ENCODE measurements around the gene SPEF2. TPM values are rescaled to one million over a fixed set of nuclear protein-coding genes. Genes with fewer than 3 reads are reported as not detected.

Gene SPEF2
- total and polyA plus RNA-seq, 2 donors, result 5.5 to 8.6 TPM

GRCh38 chr5:35617060-35617434, 616 bp upstream of the SPEF2 start:
- H3K27me3 ChIP-seq (ENCODE audit: control insufficient read depth in 2 of 2, insufficient read depth in 1 of 2, low read length in 1 of 2), result peaks cover 0 to 7% of the 10 kb centered on the region in 2 donors
- peaks cover 2 to 12% of the 10 kb centered on the region in 2 donors for H3K4me1 ChIP-seq (ENCODE audit: control insufficient read depth in 2 of 2, insufficient read depth in 2 of 2, low read length in 2 of 2)
- peak overlapping the region; percentile 61 to 72 for H3K4me3 ChIP-seq (ENCODE audit: low read length in 2 of 2)
- DNase-seq (ENCODE audit: low read depth in 6 of 9, low spot score in 9 of 9), result no peak
- no peaks in the 10 kb centered on the region for H3K36me3 ChIP-seq (ENCODE audit: control insufficient read depth in 2 of 2, insufficient read depth in 2 of 2, low read length in 1 of 2)
- no peak overlapping the region for H3K27ac ChIP-seq (ENCODE audit: low read depth in 1 of 2, low read length in 1 of 2)
- no peaks in the 10 kb centered on the region for H3K9me3 ChIP-seq (ENCODE audit: control insufficient read depth in 2 of 2, insufficient read depth in 1 of 2, low read length in 1 of 2)
- 53% methylated on average over 3 of the region's 3 CpGs for WGBS

- peaks cover 2 to 12% of the 10 kb centered on the region in 2 donors for H3K4me1 ChIP-seq (ENCODE audit: control insufficient read depth in 2 of 2, insufficient read depth in 2 of 2, low read length in 2 of 2)
- no peaks in the 10 kb centered on the region for H3K36me3 ChIP-seq (ENCODE audit: control insufficient read depth in 2 of 2, insufficient read depth in 2 of 2, low read length in 1 of 2)
- peaks cover 0 to 7% of the 10 kb centered on the region in 2 donors for H3K27me3 ChIP-seq (ENCODE audit: control insufficient read depth in 2 of 2, insufficient read depth in 1 of 2, low read length in 1 of 2)
- no peak for DNase-seq (ENCODE audit: low read depth in 6 of 9, low spot score in 9 of 9)
- WGBS, result 4% methylated on average over 4 of the region's 4 CpGs
- no peaks in the 10 kb centered on the region for H3K9me3 ChIP-seq (ENCODE audit: control insufficient read depth in 2 of 2, insufficient read depth in 1 of 2, low read length in 1 of 2)
- peak overlapping the region; percentile 61 to 72 for H3K4me3 ChIP-seq (ENCODE audit: low read length in 2 of 2)
- no peak overlapping the region for H3K27ac ChIP-seq (ENCODE audit: low read depth in 1 of 2, low read length in 1 of 2)
Observed at GRCh38 chr5:35618304-35618636, 607 bp downstream of the SPEF2 start.

GRCh38 chr5:35618781-35619180, 1.1 kb downstream of the SPEF2 start:
- DNase-seq (ENCODE audit: low read depth in 6 of 9, low spot score in 9 of 9), result no peak

GRCh38 chr5:35622974-35623373, 5.3 kb downstream of the SPEF2 start:
- Histone ChIP-seq H3K9me3 (ENCODE audit: control insufficient read depth in 2 of 2, insufficient read depth in 1 of 2, low read length in 1 of 2) (no peaks in the 10 kb centered on the region), H3K4me3 (ENCODE audit: low read length in 2 of 2) (no peak overlapping the region), H3K27me3 (ENCODE audit: control insufficient read depth in 2 of 2, insufficient read depth in 1 of 2, low read length in 1 of 2) (peaks cover 0 to 3% of the 10 kb centered on the region in 2 donors), H3K27ac (ENCODE audit: low read depth in 1 of 2, low read length in 1 of 2) (no peak overlapping the region), H3K36me3 (ENCODE audit: control insufficient read depth in 2 of 2, insufficient read depth in 2 of 2, low read length in 1 of 2) (no peaks in the 10 kb centered on the region), H3K4me1 (ENCODE audit: control insufficient read depth in 2 of 2, insufficient read depth in 2 of 2, low read length in 2 of 2) (peaks cover 2 to 4% of the 10 kb centered on the region in 2 donors)
- no peak for DNase-seq (ENCODE audit: low read depth in 6 of 9, low spot score in 9 of 9)
- WGBS, result 88% methylated on average over 3 of the region's 3 CpGs

More at GRCh38 chr5:35618781-35619180, 1.1 kb downstream of the SPEF2 start:
- no peaks in the 10 kb centered on the region for H3K9me3 ChIP-seq (ENCODE audit: control insufficient read depth in 2 of 2, insufficient read depth in 1 of 2, low read length in 1 of 2)
- WGBS, result 94% methylated on average over 2 of the region's 2 CpGs
- peaks cover 0 to 7% of the 10 kb centered on the region in 2 donors for H3K27me3 ChIP-seq (ENCODE audit: control insufficient read depth in 2 of 2, insufficient read depth in 1 of 2, low read length in 1 of 2)
- H3K27ac ChIP-seq (ENCODE audit: low read depth in 1 of 2, low read length in 1 of 2), result no peak overlapping the region
- no peaks in the 10 kb centered on the region for H3K36me3 ChIP-seq (ENCODE audit: control insufficient read depth in 2 of 2, insufficient read depth in 2 of 2, low read length in 1 of 2)
- H3K4me3 ChIP-seq (ENCODE audit: low read length in 2 of 2), result no peak overlapping the region
- peaks cover 2 to 12% of the 10 kb centered on the region in 2 donors for H3K4me1 ChIP-seq (ENCODE audit: control insufficient read depth in 2 of 2, insufficient read depth in 2 of 2, low read length in 2 of 2)

GRCh38 chr5:35623991-35624390, 6.3 kb downstream of the SPEF2 start:
- DNase-seq (ENCODE audit: low read depth in 6 of 9, low spot score in 9 of 9), result no peak
- Histone ChIP-seq H3K27me3 (ENCODE audit: control insufficient read depth in 2 of 2, insufficient read depth in 1 of 2, low read length in 1 of 2) (no peaks in the 10 kb centered on the region), H3K27ac (ENCODE audit: low read depth in 1 of 2, low read length in 1 of 2) (no peak overlapping the region), H3K36me3 (ENCODE audit: control insufficient read depth in 2 of 2, insufficient read depth in 2 of 2, low read length in 1 of 2) (no peaks in the 10 kb centered on the region), H3K9me3 (ENCODE audit: control insufficient read depth in 2 of 2, insufficient read depth in 1 of 2, low read length in 1 of 2) (no peaks in the 10 kb centered on the region), H3K4me3 (ENCODE audit: low read length in 2 of 2) (no peak overlapping the region), H3K4me1 (ENCODE audit: control insufficient read depth in 2 of 2, insufficient read depth in 2 of 2, low read length in 2 of 2) (no peaks in the 10 kb centered on the region)

GRCh38 chr5:35626108-35626507, 8.4 kb downstream of the SPEF2 start:
- Histone ChIP-seq H3K36me3 (ENCODE audit: control insufficient read depth in 2 of 2, insufficient read depth in 2 of 2, low read length in 1 of 2) (no peaks in the 10 kb centered on the region), H3K4me3 (ENCODE audit: low read length in 2 of 2) (no peak overlapping the region), H3K27ac (ENCODE audit: low read depth in 1 of 2, low read length in 1 of 2) (no peak overlapping the region), H3K9me3 (ENCODE audit: control insufficient read depth in 2 of 2, insufficient read depth in 1 of 2, low read length in 1 of 2) (no peaks in the 10 kb centered on the region), H3K4me1 (ENCODE audit: control insufficient read depth in 2 of 2, insufficient read depth in 2 of 2, low read length in 2 of 2) (no peaks in the 10 kb centered on the region), H3K27me3 (ENCODE audit: control insufficient read depth in 2 of 2, insufficient read depth in 1 of 2, low read length in 1 of 2) (no peaks in the 10 kb centered on the region)
- 98% methylated on average over 1 of the region's 1 CpG for WGBS
- DNase-seq (ENCODE audit: low read depth in 6 of 9, low spot score in 9 of 9), result no peak

- WGBS, result 97% methylated on average over 1 of the region's 1 CpG
- Histone ChIP-seq H3K9me3 (ENCODE audit: control insufficient read depth in 2 of 2, insufficient read depth in 1 of 2, low read length in 1 of 2) (no peaks in the 10 kb centered on the region), H3K4me1 (ENCODE audit: control insufficient read depth in 2 of 2, insufficient read depth in 2 of 2, low read length in 2 of 2) (no peaks in the 10 kb centered on the region), H3K27ac (ENCODE audit: low read depth in 1 of 2, low read length in 1 of 2) (no peak overlapping the region), H3K4me3 (ENCODE audit: low read length in 2 of 2) (no peak overlapping the region), H3K27me3 (ENCODE audit: control insufficient read depth in 2 of 2, insufficient read depth in 1 of 2, low read length in 1 of 2) (no peaks in the 10 kb centered on the region), H3K36me3 (ENCODE audit: control insufficient read depth in 2 of 2, insufficient read depth in 2 of 2, low read length in 1 of 2) (no peaks in the 10 kb centered on the region)
- DNase-seq (ENCODE audit: low read depth in 6 of 9, low spot score in 9 of 9), result no peak
Observed at GRCh38 chr5:35626553-35626952, 8.9 kb downstream of the SPEF2 start.

- Histone ChIP-seq H3K9me3 (ENCODE audit: control insufficient read depth in 2 of 2, insufficient read depth in 1 of 2, low read length in 1 of 2) (no peaks in the 10 kb centered on the region), H3K4me1 (ENCODE audit: control insufficient read depth in 2 of 2, insufficient read depth in 2 of 2, low read length in 2 of 2) (no peaks in the 10 kb centered on the region), H3K4me3 (ENCODE audit: low read length in 2 of 2) (no peak overlapping the region), H3K27me3 (ENCODE audit: control insufficient read depth in 2 of 2, insufficient read depth in 1 of 2, low read length in 1 of 2) (no peaks in the 10 kb centered on the region), H3K36me3 (ENCODE audit: control insufficient read depth in 2 of 2, insufficient read depth in 2 of 2, low read length in 1 of 2) (no peaks in the 10 kb centered on the region), H3K27ac (ENCODE audit: low read depth in 1 of 2, low read length in 1 of 2) (no peak overlapping the region)
- DNase-seq (ENCODE audit: low read depth in 6 of 9, low spot score in 9 of 9), result no peak
Observed at GRCh38 chr5:35634326-35634725, 16.7 kb downstream of the SPEF2 start.

- Histone ChIP-seq H3K4me1 (ENCODE audit: control insufficient read depth in 2 of 2, insufficient read depth in 2 of 2, low read length in 2 of 2) (no peaks in the 10 kb centered on the region), H3K36me3 (ENCODE audit: control insufficient read depth in 2 of 2, insufficient read depth in 2 of 2, low read length in 1 of 2) (no peaks in the 10 kb centered on the region), H3K27ac (ENCODE audit: low read depth in 1 of 2, low read length in 1 of 2) (no peak overlapping the region), H3K4me3 (ENCODE audit: low read length in 2 of 2) (no peak overlapping the region), H3K27me3 (ENCODE audit: control insufficient read depth in 2 of 2, insufficient read depth in 1 of 2, low read length in 1 of 2) (no peaks in the 10 kb centered on the region), H3K9me3 (ENCODE audit: control insufficient read depth in 2 of 2, insufficient read depth in 1 of 2, low read length in 1 of 2) (no peaks in the 10 kb centered on the region)
- no peak for DNase-seq (ENCODE audit: low read depth in 6 of 9, low spot score in 9 of 9)
- WGBS, result 73% methylated on average over 4 of the region's 4 CpGs
Observed at GRCh38 chr5:35640623-35641022, 23.0 kb downstream of the SPEF2 start.

- WGBS, result 97% methylated on average over 3 of the region's 3 CpGs
- H3K36me3 ChIP-seq (ENCODE audit: control insufficient read depth in 2 of 2, insufficient read depth in 2 of 2, low read length in 1 of 2), result no peaks in the 10 kb centered on the region
Observed at GRCh38 chr5:35644543-35644942, 26.9 kb downstream of the SPEF2 start.

More at GRCh38 chr5:35644543-35644942, 26.9 kb downstream of the SPEF2 start:
- no peaks in the 10 kb centered on the region for H3K9me3 ChIP-seq (ENCODE audit: control insufficient read depth in 2 of 2, insufficient read depth in 1 of 2, low read length in 1 of 2)
- H3K27me3 ChIP-seq (ENCODE audit: control insufficient read depth in 2 of 2, insufficient read depth in 1 of 2, low read length in 1 of 2), result no peaks in the 10 kb centered on the region
- no peak overlapping the region for H3K27ac ChIP-seq (ENCODE audit: low read depth in 1 of 2, low read length in 1 of 2)
- no peak overlapping the region for H3K4me3 ChIP-seq (ENCODE audit: low read length in 2 of 2)
- no peaks in the 10 kb centered on the region for H3K4me1 ChIP-seq (ENCODE audit: control insufficient read depth in 2 of 2, insufficient read depth in 2 of 2, low read length in 2 of 2)
- no peak for DNase-seq (ENCODE audit: low read depth in 6 of 9, low spot score in 9 of 9)

Data from thymus (tissue), 11 donors.